ENCODE data around the gene KRTAP21-2.
"Not testable (repeated sequence)": the region's sequence is repeated elsewhere in the genome, so short reads cannot be mapped to it uniquely, and the experiment has no call there.

Gene KRTAP21-2

GRCh38 chr21:30747159-30747558, at the start of gene KRTAP21-2:
Gene KRTAP21-2, minus strand, starts transcription at chr21:30747259. Its CDS starts 57 bp downstream, at chr21:30747202.
- DNase-seq (ENCODE audit: low spot score), result no peak

- DNase-seq (ENCODE audit: low spot score), result no peak
These were observed 46.7 kb upstream of the KRTAP21-2 start for GRCh38 chr21:30793581-30794314.

- no peak for DNase-seq (ENCODE audit: low spot score)
These were observed 32.2 kb upstream of the KRTAP21-2 start for GRCh38 chr21:30779249-30779648.

- DNase-seq (ENCODE audit: low spot score), result no peak
These were observed 22.8 kb upstream of the KRTAP21-2 start for GRCh38 chr21:30769724-30770431.

- DNase-seq (ENCODE audit: low spot score), result no peak
These were observed 13.7 kb upstream of the KRTAP21-2 start for GRCh38 chr21:30760776-30761175.

GRCh38 chr21:30758306-30758705, 11.2 kb upstream of the KRTAP21-2 start:
- no peak for DNase-seq (ENCODE audit: low spot score)

- not testable (repeated sequence) for DNase-seq (ENCODE audit: low spot score)
These were observed 8.3 kb upstream of the KRTAP21-2 start, which contains the start of gene KRTAP21-1 for GRCh38 chr21:30755328-30755727. Gene KRTAP21-1, minus strand, starts transcription at chr21:30755428. Its CDS starts 50 bp downstream, at chr21:30755378.

GRCh38 chr21:30740462-30740861, 6.6 kb downstream of the KRTAP21-2 start:
- DNase-seq (ENCODE audit: low spot score), result no peak

- DNase-seq (ENCODE audit: low spot score), result no peak
These were observed 14.0 kb downstream of the KRTAP21-2 start for GRCh38 chr21:30733026-30733425.

GRCh38 chr21:30726726-30727125, 20.3 kb downstream of the KRTAP21-2 start:
- DNase-seq (ENCODE audit: low spot score), result no peak

GRCh38 chr21:30719401-30719800, 27.7 kb downstream of the KRTAP21-2 start:
- DNase-seq (ENCODE audit: low spot score), result no peak

GRCh38 chr21:30718239-30718909, 28.7 kb downstream of the KRTAP21-2 start, which contains the start of gene KRTAP21-3:
Gene KRTAP21-3, minus strand, starts transcription at chr21:30718777. Its CDS starts 18 bp downstream, at chr21:30718759.
- no peak for DNase-seq (ENCODE audit: low spot score)

- no peak for DNase-seq (ENCODE audit: low spot score)
These were observed 30.0 kb downstream of the KRTAP21-2 start for GRCh38 chr21:30717105-30717504.

- DNase-seq (ENCODE audit: low spot score), result no peak
These were observed 32.1 kb downstream of the KRTAP21-2 start for GRCh38 chr21:30714946-30715345.

- no peak for DNase-seq (ENCODE audit: low spot score)
These were observed 32.6 kb downstream of the KRTAP21-2 start for GRCh38 chr21:30714456-30714855.

- DNase-seq (ENCODE audit: low spot score), result no peak
These were observed 33.3 kb downstream of the KRTAP21-2 start for GRCh38 chr21:30713766-30714165.

GRCh38 chr21:30710499-30710898, 36.6 kb downstream of the KRTAP21-2 start:
- no peak for DNase-seq (ENCODE audit: low spot score)

GRCh38 chr21:30707409-30707808, 39.6 kb downstream of the KRTAP21-2 start:
- DNase-seq (ENCODE audit: low spot score), result no peak
